Measurements from ENCODE around the gene GNAO1. TPM values are rescaled to one million over a fixed set of nuclear protein-coding genes. Genes with fewer than 3 reads are reported as not detected.

GNAO1 gene
- total and polyA plus RNA-seq, 5 experiments from 2014 or later: 0.62 to 0.85 (median 0.65) TPM; not detected in 2

GRCh38 chr16:56349711-56350161 lies 158.4 kb downstream of the GNAO1 start:
- Mint-ChIP-seq H3K4me3 (no peak overlapping the region), H3K9me3 (no peaks in the 10 kb centered on the region), H3K4me1 (peaks cover 0 to 3% (median 0%) of the 10 kb centered on the region in 4 donors), H3K27ac (no peak overlapping the region), H3K27me3 (peaks cover 0 to 9% (median 0%) of the 10 kb centered on the region in 5 donors), H3K36me3 (no peaks in the 10 kb centered on the region)
- ATAC-seq (no peak), DNase-seq (no peak)
- POLR2A ChIA-PET: no interaction called here

GRCh38 chr16:56350491-56351405 lies 159.5 kb downstream of the GNAO1 start:
- POLR2A ChIA-PET: no interaction called here
- Mint-ChIP-seq H3K4me1 (peaks cover 0 to 3% (median 1%) of the 10 kb centered on the region in 4 donors), H3K36me3 (no peaks in the 10 kb centered on the region), H3K9me3 (no peaks in the 10 kb centered on the region), H3K27me3 (peaks cover 0 to 9% (median 0%) of the 10 kb centered on the region in 5 donors), H3K27ac (peak overlapping the region in 1 of 10 donors; percentile 5), H3K4me3 (no peak overlapping the region)
- peak in 1 of 10 donors; percentile 49 for DNase-seq
- ATAC-seq: no peak

GRCh38 chr16:56351481-56351880 lies 160.2 kb downstream of the GNAO1 start:
- Mint-ChIP-seq H3K27ac (peak overlapping the region in 1 of 10 donors; percentile 5), H3K4me1 (peaks cover 5 to 9% (median 6%) of the 10 kb centered on the region in 4 donors)
- no peak for ATAC-seq

GRCh38 chr16:56352351-56353053 lies 161.2 kb downstream of the GNAO1 start:
- H3K27me3 Mint-ChIP-seq: peaks cover 0 to 9% (median 0%) of the 10 kb centered on the region in 5 donors
- H3K9me3 Mint-ChIP-seq: no peaks in the 10 kb centered on the region
- ATAC-seq (no peak), DNase-seq (peak in 1 of 10 donors; percentile 49)
- peaks cover 8 to 20% (median 14%) of the 10 kb centered on the region in 4 donors for H3K4me1 Mint-ChIP-seq
- POLR2A ChIA-PET: no interaction called here
- H3K4me3 Mint-ChIP-seq: no peak overlapping the region
- no peaks in the 10 kb centered on the region for H3K36me3 Mint-ChIP-seq
- no peak overlapping the region for H3K27ac Mint-ChIP-seq

More at GRCh38 chr16:56351481-56351880, 160.2 kb downstream of the GNAO1 start:
- H3K4me3 Mint-ChIP-seq: no peak overlapping the region
- POLR2A ChIA-PET: no interaction called here
- H3K9me3 Mint-ChIP-seq: no peaks in the 10 kb centered on the region
- H3K36me3 Mint-ChIP-seq: no peaks in the 10 kb centered on the region
- H3K27me3 Mint-ChIP-seq: peaks cover 0 to 9% (median 0%) of the 10 kb centered on the region in 5 donors
- DNase-seq: peak in 1 of 10 donors; percentile 47

GRCh38 chr16:56353054-56353921 lies 162.0 kb downstream of the GNAO1 start:
- DNase-seq (peak in 2 of 10 donors; percentile 8 to 62), ATAC-seq (no peak)
- Mint-ChIP-seq H3K27ac (no peak overlapping the region), H3K27me3 (peaks cover 0 to 9% (median 0%) of the 10 kb centered on the region in 5 donors), H3K4me3 (no peak overlapping the region), H3K4me1 (peaks cover 8 to 26% (median 19%) of the 10 kb centered on the region in 4 donors), H3K9me3 (no peaks in the 10 kb centered on the region), H3K36me3 (no peaks in the 10 kb centered on the region)
- POLR2A ChIA-PET: no interaction called here

- Mint-ChIP-seq H3K4me3 (no peak overlapping the region), H3K9me3 (no peaks in the 10 kb centered on the region), H3K4me1 (peaks cover 8 to 26% (median 23%) of the 10 kb centered on the region in 4 donors), H3K27ac (no peak overlapping the region), H3K27me3 (peaks cover 0 to 9% (median 0%) of the 10 kb centered on the region in 5 donors), H3K36me3 (no peaks in the 10 kb centered on the region)
- POLR2A ChIA-PET: no interaction called here
- DNase-seq (peak in 1 of 10 donors; percentile 4), ATAC-seq (no peak)
Measured at GRCh38 chr16:56354016-56354415, 162.7 kb downstream of the GNAO1 start.

GRCh38 chr16:56354746-56355145 lies 163.5 kb downstream of the GNAO1 start:
- Mint-ChIP-seq H3K9me3 (no peaks in the 10 kb centered on the region), H3K36me3 (no peaks in the 10 kb centered on the region), H3K4me3 (peak overlapping the region in 1 of 10 donors; percentile 15), H3K4me1 (peaks cover 10 to 29% (median 27%) of the 10 kb centered on the region in 4 donors), H3K27ac (peak overlapping the region in 1 of 10 donors; percentile 22), H3K27me3 (peaks cover 0 to 4% (median 0%) of the 10 kb centered on the region in 5 donors)
- POLR2A ChIA-PET: no interaction called here
- peak in 1 of 10 donors; percentile 4 for DNase-seq
- ATAC-seq: no peak

- ATAC-seq: no peak
- H3K4me1 Mint-ChIP-seq: peaks cover 11 to 34% (median 30%) of the 10 kb centered on the region in 4 donors
- H3K9me3 Mint-ChIP-seq: no peaks in the 10 kb centered on the region
- peaks cover 0 to 2% (median 0%) of the 10 kb centered on the region in 5 donors for H3K27me3 Mint-ChIP-seq
- H3K4me3 Mint-ChIP-seq: peak overlapping the region in 2 of 10 donors; percentile 26 to 43
- no peak overlapping the region for H3K27ac Mint-ChIP-seq
- DNase-seq: peak in 1 of 10 donors; percentile 1
- H3K36me3 Mint-ChIP-seq: peaks cover 0 to under 1% (median 0%) of the 10 kb centered on the region in 3 donors
- POLR2A ChIA-PET: no interaction called here
Measured at GRCh38 chr16:56355221-56355620, 163.9 kb downstream of the GNAO1 start.

- peak overlapping the region; percentile 1 to 95 (median 86) for H3K27ac Mint-ChIP-seq
- H3K36me3 Mint-ChIP-seq: peaks cover 0 to 2% (median 0%) of the 10 kb centered on the region in 3 donors
- DNase-seq (peak in 2 of 10 donors; percentile 3 to 40), ATAC-seq (no peak)
- H3K9me3 Mint-ChIP-seq: no peaks in the 10 kb centered on the region
- H3K4me3 Mint-ChIP-seq: peak overlapping the region in 8 of 10 donors; percentile 0 to 93 (median 88)
- H3K27me3 Mint-ChIP-seq: peaks cover 0 to 2% (median 0%) of the 10 kb centered on the region in 5 donors
- POLR2A ChIA-PET: interaction anchor here (0.7 to 1.0 kb wide), 2 partner anchors 30 to 97 kb away, joined by 3 read pairs; no protein-coding TSS in a partner anchor
- H3K4me1 Mint-ChIP-seq: peaks cover 11 to 36% (median 31%) of the 10 kb centered on the region in 4 donors
Measured at GRCh38 chr16:56355786-56356275, 164.5 kb downstream of the GNAO1 start.

- H3K9me3 Mint-ChIP-seq: no peaks in the 10 kb centered on the region
- H3K4me3 Mint-ChIP-seq: peak overlapping the region; percentile 84 to 93 (median 90)
- POLR2A ChIA-PET: interaction anchor here (0.7 to 1.0 kb wide), 2 partner anchors 29 to 96 kb away, joined by 3 read pairs; no protein-coding TSS in a partner anchor
- no peaks in the 10 kb centered on the region for H3K27me3 Mint-ChIP-seq
- ATAC-seq (peak; percentile 83 to 89), DNase-seq (peak in 9 of 10 donors; percentile 19 to 48 (median 42))
- H3K4me1 Mint-ChIP-seq: peaks cover 11 to 36% (median 31%) of the 10 kb centered on the region in 4 donors
- H3K36me3 Mint-ChIP-seq: peaks cover 0 to 5% (median 0%) of the 10 kb centered on the region in 3 donors
- H3K27ac Mint-ChIP-seq: peak overlapping the region; percentile 80 to 95 (median 90)
Measured at GRCh38 chr16:56356276-56357240, 165.3 kb downstream of the GNAO1 start.

Measured in naive thymus-derived CD8-positive, alpha-beta T cell (primary cell).